Measurements from ENCODE around the gene OTOF.

DNA sequence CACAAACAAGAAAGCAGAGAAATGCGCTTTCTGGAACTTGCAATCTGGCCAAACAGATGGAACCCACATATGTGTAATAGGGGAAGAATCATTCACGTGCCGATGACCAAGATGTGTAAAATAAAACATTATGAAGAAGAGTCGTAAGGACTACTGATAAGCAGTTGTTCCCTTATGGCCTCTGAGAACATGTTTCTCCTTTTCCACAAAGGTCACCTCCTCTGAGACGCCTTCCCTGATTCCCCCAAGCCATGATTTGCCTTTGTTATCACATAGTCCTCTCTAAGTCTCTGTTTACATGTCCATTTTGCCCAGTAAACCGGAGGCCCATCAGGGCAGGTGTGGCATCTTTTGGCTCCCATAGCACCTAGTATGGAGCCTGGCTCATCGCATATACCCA, 8.0 kb downstream of the OTOF start:
- TF ChIP-seq, protein P1, sequence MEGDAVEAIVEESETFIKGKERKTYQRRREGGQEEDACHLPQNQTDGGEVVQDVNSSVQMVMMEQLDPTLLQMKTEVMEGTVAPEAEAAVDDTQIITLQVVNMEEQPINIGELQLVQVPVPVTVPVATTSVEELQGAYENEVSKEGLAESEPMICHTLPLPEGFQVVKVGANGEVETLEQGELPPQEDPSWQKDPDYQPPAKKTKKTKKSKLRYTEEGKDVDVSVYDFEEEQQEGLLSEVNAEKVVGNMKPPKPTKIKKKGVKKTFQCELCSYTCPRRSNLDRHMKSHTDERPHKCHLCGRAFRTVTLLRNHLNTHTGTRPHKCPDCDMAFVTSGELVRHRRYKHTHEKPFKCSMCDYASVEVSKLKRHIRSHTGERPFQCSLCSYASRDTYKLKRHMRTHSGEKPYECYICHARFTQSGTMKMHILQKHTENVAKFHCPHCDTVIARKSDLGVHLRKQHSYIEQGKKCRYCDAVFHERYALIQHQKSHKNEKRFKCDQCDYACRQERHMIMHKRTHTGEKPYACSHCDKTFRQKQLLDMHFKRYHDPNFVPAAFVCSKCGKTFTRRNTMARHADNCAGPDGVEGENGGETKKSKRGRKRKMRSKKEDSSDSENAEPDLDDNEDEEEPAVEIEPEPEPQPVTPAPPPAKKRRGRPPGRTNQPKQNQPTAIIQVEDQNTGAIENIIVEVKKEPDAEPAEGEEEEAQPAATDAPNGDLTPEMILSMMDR (conservative IDR thresholded peaks at IDR 0.05) = no peak
- TF ChIP-seq ZFX (IDR thresholded peaks at IDR 0.05) = no peak

Data from C4-2B (cell line).